Spleen (tissue), 11 donors: ENCODE results near the gene IFITM10. TPM values are rescaled to one million over a fixed set of nuclear protein-coding genes. Genes with fewer than 3 reads are reported as not detected.

Source experiments
- DNase-seq: peaks from one replicate; pipeline ENCODE4 v3.0.0-alpha.2; 2020
- H3K27ac ChIP-seq, 8 donors: fragments of 200-600 bp; sonication (generic) in 7 of 8; 1 replicate in 4 of 8; 2 replicates in 4 of 8; pipeline versions ENCODE4 v1.5.0 to v1.8.0; 2016 to 2021; ENCODE audit warnings: inconsistent platforms in 4 of 8, mild to moderate bottlenecking in 4 of 8, moderate library complexity in 1 of 8
- H3K27me3 ChIP-seq, 7 donors: fragments of 200-600 bp; sonication (generic) in 6 of 7; replicated peaks in 1 of 7; 1 replicate in 4 of 7; 2 replicates in 3 of 7; pipeline versions ENCODE4 v1.5.0 to v1.8.0; 2016 to 2021; ENCODE audit warnings: inconsistent platforms in 3 of 7, mild to moderate bottlenecking in 1 of 7
- H3K36me3 ChIP-seq, 6 donors: fragments of 200-600 bp; sonication (generic) in 5 of 6; 1 replicate in 4 of 6; 2 replicates in 2 of 6; pipeline versions ENCODE4 v1.5.0 to v1.8.0; 2016 to 2021; ENCODE audit warnings: inconsistent platforms in 2 of 6
- H3K4me1 ChIP-seq, 6 donors: fragments of 200-600 bp; sonication (generic) in 5 of 6; 1 replicate in 3 of 6; 2 replicates in 3 of 6; pipeline versions ENCODE4 v1.5.0 to v1.8.0; 2016 to 2021; ENCODE audit warnings: inconsistent platforms in 3 of 6
- H3K4me3 ChIP-seq, 8 donors: fragments of 200-600 bp; sonication (generic) in 7 of 8; 1 replicate in 4 of 8; 2 replicates in 4 of 8; pipeline versions ENCODE4 v1.5.0 to v1.8.0; 2016 to 2021; ENCODE audit warnings: inconsistent platforms in 4 of 8, mild to moderate bottlenecking in 4 of 8, moderate library complexity in 2 of 8
- H3K9me3 ChIP-seq, 8 donors: fragments of 200-600 bp; sonication (generic) in 7 of 8; 1 replicate in 4 of 8; 2 replicates in 4 of 8; pipeline versions ENCODE4 v1.5.0 to v1.8.0; 2016 to 2021; ENCODE audit warnings: inconsistent platforms in 4 of 8
- CTCF ChIP-seq, 11 experiments: fragments of 200-600 bp in 7 of 11; fragments of 450-650 bp in 4 of 11; sonication (generic) in 4 of 11; IDR thresholded peaks in 8 of 11; conservative IDR thresholded peaks in 3 of 11; 1 replicate in 7 of 11; 2 replicates in 4 of 11; pipeline versions ENCODE4 v1.4.0 to v1.8.0; 2016 to 2021; ENCODE audit warnings: antibody characterized with exemption in 11 of 11, inconsistent platforms in 4 of 11, mild to moderate bottlenecking in 1 of 11
- POLR2A ChIP-seq, 3 donors: fragments of 450-650 bp; IDR thresholded peaks; one replicate each; pipeline ENCODE4 v1.5.1; 2017; ENCODE audit warnings: antibody characterized with exemption in 3 of 3, mild to moderate bottlenecking in 1 of 3
- POLR2AphosphoS5 ChIP-seq, 3 donors: sonication (generic); formaldehyde crosslinking; IDR thresholded peaks; one replicate each; pipeline ENCODE4 v1.5.1; 2017; ENCODE audit warnings: antibody characterized with exemption in 3 of 3
- WGBS, 5 donors: extraction: QIAGEN DNeasy Blood & Tissue Kit in 3 of 5; methylation state at CpG; one replicate each; pipeline versions ENCODE4 v1.1.5 to v1.1.7; 2013 to 2018; 5-methylcytosine and 5-hydroxymethylcytosine counted together
- intact Hi-C: fragments of 100-400 bp; cut with DNase I; formaldehyde crosslinking; loops from one replicate; pipeline ENCODE4 v1.15.0; 2023; ENCODE audit warnings: low total_unique reads
- polyA plus RNA-seq, 3 donors: library from polyadenylated mRNA; stranded (reverse); fragments of 200-250 nt; gene quantifications; one replicate each; pipeline ENCODE4 v1.2.1, GENCODE V29; 2013
- total RNA-seq, 7 donors: library from RNA; depleted of rRNA in 3 of 7; stranded (reverse); fragments of >200 nt in 3 of 7; fragmentation: NEBNext Ultra II Directional in 4 of 7; extraction: Animal tissue kit (Norgen Biotek cat#: 25700) in 4 of 7; gene quantifications; one replicate each; pipeline versions ENCODE4 v1.1.0 to v1.2.1, GENCODE V29; 2016 to 2021
- donor health status: healthy with polysubstance abuse.
- donor health status: DM: no; HTN: no; CAD: no; lungs with moderate emphysema.
- donor health status: DM: no; HTN: no; CAD: no.
- donor health status: Bipolar disorder and iron deficiency.
- donor health status: healthy.
- donor health status: DM: no; HTN: no; CAD: no.
- donor health status: DM: yes; HTN: yes; CAD: no.

IFITM10 gene
- total and polyA plus RNA-seq, 10 donors, result 0.80 to 41.6 (median 7.3) TPM

- DNase-seq, result peak; percentile 70
- Histone ChIP-seq H3K27ac (peak overlapping the region in 2 of 8 donors; percentile 83 to 90), H3K36me3 (no peaks in the 10 kb centered on the region), H3K9me3 (no peaks in the 10 kb centered on the region), H3K4me3 (no peak overlapping the region), H3K4me1 (peaks cover 3 to 64% (median 32%) of the 10 kb centered on the region in 6 donors), H3K27me3 (no peaks in the 10 kb centered on the region)
- intact Hi-C loops, result no loop called here
- no peak for TF ChIP-seq POLR2A (IDR thresholded peaks at IDR 0.05)
- TF ChIP-seq POLR2AphosphoS5 (IDR thresholded peaks at IDR 0.05), result no peak
- TF ChIP-seq CTCF (IDR thresholded peaks at IDR 0.05 in 8 of 11, conservative IDR thresholded peaks at IDR 0.05 in 3 of 11), result no peak
- WGBS, 5 donors, result 70 to 89% (median 87%) methylated on average over 7 to 17 of the region's 17 CpGs
These were observed 28.8 kb upstream of the IFITM10 start for GRCh38 chr11:1779034-1779805.

- no peaks in the 10 kb centered on the region for H3K36me3 ChIP-seq
- no peaks in the 10 kb centered on the region for H3K9me3 ChIP-seq
- 62 to 84% (median 74%) methylated on average over 8 to 14 of the region's 14 CpGs for WGBS, 5 donors
- intact Hi-C loops, result no loop called here
- no peak for DNase-seq
- TF ChIP-seq CTCF (IDR thresholded peaks at IDR 0.05 in 8 of 11, conservative IDR thresholded peaks at IDR 0.05 in 3 of 11) (no peak), POLR2A (IDR thresholded peaks at IDR 0.05) (no peak), POLR2AphosphoS5 (IDR thresholded peaks at IDR 0.05) (no peak)
- H3K4me3 ChIP-seq, result peak overlapping the region in 1 of 8 donors; percentile 17
- peaks cover 3 to 67% (median 35%) of the 10 kb centered on the region in 6 donors for H3K4me1 ChIP-seq
- peaks cover 0 to 4% (median 0%) of the 10 kb centered on the region in 7 donors for H3K27me3 ChIP-seq
- H3K27ac ChIP-seq, result peak overlapping the region in 6 of 8 donors; percentile 69 to 90 (median 80)
These were observed 27.9 kb upstream of the IFITM10 start for GRCh38 chr11:1778141-1778911.

GRCh38 chr11:1777737-1778136, 27.3 kb upstream of the IFITM10 start:
- 47 to 91% (median 70%) methylated on average over 1 to 2 of the region's 2 CpGs for WGBS, 5 donors
- peak overlapping the region in 1 of 8 donors; percentile 17 for H3K4me3 ChIP-seq
- no peak for DNase-seq
- no peaks in the 10 kb centered on the region for H3K9me3 ChIP-seq
- intact Hi-C loops, result no loop called here
- peaks cover 0 to 8% (median 0%) of the 10 kb centered on the region in 7 donors for H3K27me3 ChIP-seq
- H3K4me1 ChIP-seq, result peaks cover 3 to 67% (median 36%) of the 10 kb centered on the region in 6 donors
- no peak for TF ChIP-seq CTCF (IDR thresholded peaks at IDR 0.05 in 8 of 11, conservative IDR thresholded peaks at IDR 0.05 in 3 of 11)
- TF ChIP-seq POLR2AphosphoS5 (IDR thresholded peaks at IDR 0.05), result peak in 1 of 3 donors; percentile 46
- no peak for TF ChIP-seq POLR2A (IDR thresholded peaks at IDR 0.05)
- no peaks in the 10 kb centered on the region for H3K36me3 ChIP-seq
- peak overlapping the region in 6 of 8 donors; percentile 69 to 90 (median 80) for H3K27ac ChIP-seq
